ENCODE measurements around the gene NKAIN2. TPM values are rescaled to one million over a fixed set of nuclear protein-coding genes. Genes with fewer than 3 reads are reported as not detected.

Gene NKAIN2
- total RNA-seq, 4 donors from 2014 or later = 0.31 to 0.58 (median 0.39) TPM; not detected in 1

- Histone ChIP-seq H3K4me1 (no peaks in the 10 kb centered on the region), H3K36me3 (no peaks in the 10 kb centered on the region), H3K9me3 (no peaks in the 10 kb centered on the region), H3K27ac (no peak overlapping the region), H3K4me3 (no peak overlapping the region), H3K27me3 (no peaks in the 10 kb centered on the region)
- intact Hi-C loops (cut with DNase I; ENCODE audit: low total_unique reads) = loop anchor here (2.0 kb wide), 1 partner anchor 244 kb away; no protein-coding TSS in a partner anchor
- TF ChIP-seq POLR2A (IDR thresholded peaks at IDR 0.05) (no peak), CTCF (IDR thresholded peaks at IDR 0.05 in 4 of 5, conservative IDR thresholded peaks at IDR 0.05 in 1 of 5) (peak; percentile 38 to 72 (median 60))
- no peak for DNase-seq
- in situ Hi-C loops (cut with MboI; ENCODE audit: low sequenced_read_pairs in 4 of 4) = loop anchor here (5.0 to 10.0 kb wide), 3 partner anchors 241 to 246 kb away; no protein-coding TSS in a partner anchor
- no peak for ATAC-seq
These were observed 1067.2 kb downstream of the NKAIN2 start for GRCh38 chr6:124870611-124871459.

- no peak for ATAC-seq
- Histone ChIP-seq H3K4me3 (no peak overlapping the region), H3K36me3 (no peaks in the 10 kb centered on the region), H3K4me1 (no peaks in the 10 kb centered on the region), H3K27ac (no peak overlapping the region), H3K27me3 (no peaks in the 10 kb centered on the region), H3K9me3 (no peaks in the 10 kb centered on the region)
- in situ Hi-C loops (cut with MboI; ENCODE audit: low sequenced_read_pairs in 4 of 4) = loop anchor here (5.0 to 10.0 kb wide), 3 partner anchors 240 to 245 kb away; no protein-coding TSS in a partner anchor
- TF ChIP-seq POLR2A (IDR thresholded peaks at IDR 0.05) (no peak), CTCF (IDR thresholded peaks at IDR 0.05 in 4 of 5, conservative IDR thresholded peaks at IDR 0.05 in 1 of 5) (no peak)
- intact Hi-C loops (cut with DNase I; ENCODE audit: low total_unique reads) = no loop called here
- no peak for DNase-seq
These were observed 1068.8 kb downstream of the NKAIN2 start for GRCh38 chr6:124872361-124873065.

GRCh38 chr6:124873066-124873410, 1069.4 kb downstream of the NKAIN2 start:
- H3K9me3 ChIP-seq = no peaks in the 10 kb centered on the region
- ATAC-seq (no peak), DNase-seq (no peak)
- H3K4me1 ChIP-seq = no peaks in the 10 kb centered on the region
- H3K27me3 ChIP-seq = no peaks in the 10 kb centered on the region
- H3K36me3 ChIP-seq = no peaks in the 10 kb centered on the region
- no peak overlapping the region for H3K27ac ChIP-seq
- H3K4me3 ChIP-seq = no peak overlapping the region
- in situ Hi-C loops (cut with MboI; ENCODE audit: low sequenced_read_pairs in 4 of 4) = loop anchor here (5.0 to 10.0 kb wide), 3 partner anchors 239 to 244 kb away; no protein-coding TSS in a partner anchor
- intact Hi-C loops (cut with DNase I; ENCODE audit: low total_unique reads) = no loop called here
- no peak for TF ChIP-seq POLR2A (IDR thresholded peaks at IDR 0.05)
- no peak for TF ChIP-seq CTCF (IDR thresholded peaks at IDR 0.05 in 4 of 5, conservative IDR thresholded peaks at IDR 0.05 in 1 of 5)

Other genes with a start within 250 kb of the NKAIN2 start
- gene TRDN, start 166.9 kb upstream of the NKAIN2 start, total RNA-seq = 100 to 1,000 TPM; 190 to 628 (median 296) TPM